H1 (cell line): ENCODE data around the gene SND1. TPM values are rescaled to one million over a fixed set of nuclear protein-coding genes. Genes with fewer than 3 reads are reported as not detected.

Experiments used
- CTCF ChIA-PET: fragments of 300-600 bp; sonication (Branson Sonifier 250); formaldehyde crosslinking; loops from one replicate; lab custom pipeline; 2021; ENCODE audit not compliant: partially characterized antibody; lab: Charles Lee
- POLR2A ChIA-PET: fragments of 300-600 bp; sonication (Branson Sonifier 250); formaldehyde crosslinking; loops from one replicate; lab custom pipeline; 2021; ENCODE audit warnings: inconsistent platforms; ENCODE audit not compliant: partially characterized antibody; lab: Charles Lee
- DNase-seq, 2 experiments: peaks; one replicate each; pipeline versions ENCODE4 v3.0.0 to v3.0.0-alpha.2; 2010 to 2022; ENCODE audit warnings: low spot score in 2 of 2, low read depth in 1 of 2, mixed read lengths in 1 of 2
- FAIRE-seq: peaks from 2 replicates; lab custom pipeline; 2011; peaks lifted over from hg19 to GRCh38; lab: Jason Lieb, UNC
- H2AFZ ChIP-seq: 2 replicates; pipeline ENCODE4 v1.8.1; 2012; ENCODE audit warnings: low read length, inconsistent platforms
- H2AK5ac ChIP-seq: 2 replicates; pipeline ENCODE4 v1.6.1; 2013; ENCODE audit warnings: low read depth, low read length
- H2BK120ac ChIP-seq: replicated peaks from 2 replicates; pipeline ENCODE3; 2013; ENCODE audit warnings: low read depth, low read length, inconsistent platforms
- H2BK12ac ChIP-seq: 2 replicates; pipeline ENCODE4 v1.6.1; 2013; ENCODE audit warnings: low read depth, low read length
- H2BK15ac ChIP-seq: 2 replicates; pipeline ENCODE4 v1.6.1; 2013; ENCODE audit warnings: low read length
- H2BK20ac ChIP-seq: 2 replicates; pipeline ENCODE4 v1.6.1; 2013; ENCODE audit warnings: low read length
- H2BK5ac ChIP-seq: 2 replicates; pipeline ENCODE4 v1.6.1; 2013; ENCODE audit warnings: low read depth, low read length
- H3K14ac ChIP-seq: 2 replicates; pipeline ENCODE4 v1.6.1; 2013; ENCODE audit warnings: inconsistent platforms; ENCODE audit not compliant: insufficient read length
- H3K18ac ChIP-seq: 2 replicates; pipeline ENCODE4 v1.6.1; 2013; ENCODE audit warnings: low read length; ENCODE audit errors: extremely low read depth
- H3K23ac ChIP-seq: 2 replicates; pipeline ENCODE4 v1.6.1; 2013; ENCODE audit warnings: inconsistent platforms; ENCODE audit not compliant: insufficient read length
- H3K23me2 ChIP-seq: 2 replicates; pipeline ENCODE4 v1.6.1; 2013; ENCODE audit warnings: low read depth, low read length
- H3K27ac ChIP-seq: 2 replicates; pipeline ENCODE4 v1.6.1; 2011; ENCODE audit warnings: low read depth, low read length, inconsistent platforms
- H3K27me3 ChIP-seq, 4 experiments: replicated peaks in 1 of 4; 1 replicate in 1 of 4; 2 replicates in 3 of 4; pipeline versions ENCODE4 v1.6.1 to v1.8.1; 2011 to 2013; ENCODE audit warnings: low read length in 3 of 4, mild to moderate bottlenecking in 3 of 4, inconsistent platforms in 2 of 4, mixed read lengths in 2 of 4, moderate library complexity in 1 of 4; ENCODE audit not compliant: control insufficient read depth in 3 of 4, insufficient read depth in 3 of 4; ENCODE audit errors: extremely low read depth in 1 of 4
- H3K36me3 ChIP-seq, 4 experiments: 2 replicates each; pipeline versions ENCODE4 v1.6.1 to v1.8.1; 2011 to 2013; ENCODE audit warnings: mild to moderate bottlenecking in 4 of 4, low read length in 3 of 4, moderate library complexity in 2 of 4, control low read depth in 1 of 4, inconsistent platforms in 1 of 4; ENCODE audit not compliant: insufficient read depth in 4 of 4, control insufficient read depth in 2 of 4
- H3K4ac ChIP-seq: replicated peaks from 2 replicates; pipeline ENCODE3; 2013; ENCODE audit warnings: low read length, low read depth, mixed read lengths, inconsistent platforms; ENCODE audit not compliant: insufficient read length
- H3K4me1 ChIP-seq, 4 experiments: replicated peaks in 1 of 4; 1 replicate in 1 of 4; 2 replicates in 3 of 4; pipeline versions ENCODE4 v1.6.1 to v1.8.1; 2011 to 2013; ENCODE audit warnings: low read length in 3 of 4, inconsistent platforms in 2 of 4, mixed read lengths in 1 of 4; ENCODE audit not compliant: insufficient read depth in 4 of 4, control insufficient read depth in 3 of 4
- H3K4me2 ChIP-seq, 2 experiments: 2 replicates each; pipeline versions ENCODE4 v1.6.1 to v1.8.1; 2011 to 2013; ENCODE audit warnings: low read depth in 2 of 2, low read length in 2 of 2, control low read depth in 1 of 2, inconsistent platforms in 1 of 2, mild to moderate bottlenecking in 1 of 2; ENCODE audit not compliant: insufficient read depth in 1 of 2
- H3K4me3 ChIP-seq, 4 experiments: fragments of 200-600, 300-600 bp in 1 of 4; sonication (generic), shearing (Covaris generic), sonication (Bioruptor Twin) in 1 of 4; 2 replicates each; pipeline versions ENCODE4 v1.5.1 to v1.8.1; 2011 to 2016; ENCODE audit warnings: low read length in 4 of 4, low read depth in 3 of 4, control low read depth in 2 of 4, inconsistent platforms in 2 of 4, mild to moderate bottlenecking in 2 of 4, mixed read lengths in 1 of 4, moderate library complexity in 1 of 4; ENCODE audit not compliant: insufficient read depth in 2 of 4; ENCODE audit errors: extremely low read depth in 1 of 4
- H3K56ac ChIP-seq: replicated peaks from 2 replicates; pipeline ENCODE3; 2013; ENCODE audit warnings: low read depth, mild to moderate bottlenecking, mixed read lengths, low read length, inconsistent platforms; ENCODE audit not compliant: insufficient read length
- H3K79me1 ChIP-seq: 2 replicates; pipeline ENCODE4 v1.6.1; 2013; ENCODE audit warnings: low read depth, low read length, control low read depth
- H3K79me2 ChIP-seq, 2 experiments: 2 replicates each; pipeline versions ENCODE4 v1.6.1 to v1.8.1; 2012 to 2013; ENCODE audit warnings: low read length in 2 of 2, mild to moderate bottlenecking in 2 of 2, inconsistent platforms in 1 of 2; ENCODE audit not compliant: insufficient read depth in 2 of 2, control insufficient read depth in 1 of 2
- H3K9ac ChIP-seq, 4 experiments: replicated peaks in 1 of 4; 1 replicate in 1 of 4; 2 replicates in 3 of 4; pipeline versions ENCODE4 v1.6.1 to v1.8.1; 2011 to 2013; ENCODE audit warnings: low read depth in 3 of 4, low read length in 3 of 4, control low read depth in 2 of 4, mild to moderate bottlenecking in 2 of 4, moderate library complexity in 2 of 4, inconsistent platforms in 1 of 4; ENCODE audit errors: extremely low read depth in 1 of 4
- H3K9me3 ChIP-seq, 2 experiments: 2 replicates each; pipeline versions ENCODE4 v1.6.1 to v1.8.1; 2012 to 2013; ENCODE audit warnings: mild to moderate bottlenecking in 2 of 2, moderate library complexity in 2 of 2, control low read depth in 1 of 2, inconsistent platforms in 1 of 2, low read depth in 1 of 2, low read length in 1 of 2, mixed read lengths in 1 of 2; ENCODE audit not compliant: insufficient read depth in 2 of 2
- H4K20me1 ChIP-seq, 2 experiments: replicated peaks in 1 of 2; 2 replicates each; pipeline versions ENCODE3 to v1.8.1; 2011 to 2013; ENCODE audit warnings: inconsistent platforms in 2 of 2, low read length in 2 of 2, mild to moderate bottlenecking in 1 of 2; ENCODE audit not compliant: insufficient read depth in 2 of 2, control insufficient read depth in 1 of 2
- H4K5ac ChIP-seq: 2 replicates; pipeline ENCODE4 v1.6.1; 2013; ENCODE audit warnings: low read length, low read depth, mixed read lengths, inconsistent platforms; ENCODE audit not compliant: insufficient read length
- H4K8ac ChIP-seq: 2 replicates; pipeline ENCODE4 v1.8.0; 2013; ENCODE audit warnings: mild to moderate bottlenecking, moderate library complexity, low read length, inconsistent platforms; ENCODE audit not compliant: insufficient read depth; ENCODE audit errors: extremely low read depth
- H4K91ac ChIP-seq: replicated peaks from 2 replicates; pipeline ENCODE3; 2013; ENCODE audit warnings: low read length, mixed read lengths, inconsistent platforms; ENCODE audit not compliant: insufficient read length
- ASH2L ChIP-seq: fragments of 200-600, 300-600 bp; sonication (generic); IDR thresholded peaks from one replicate; pipeline ENCODE4 v1.7.1; 2017; ENCODE audit warnings: low read length
- EGR1 ChIP-seq: IDR thresholded peaks from 2 replicates; pipeline ENCODE4 v1.6.1; 2011; ENCODE audit warnings: low read depth, low read length, borderline replicate concordance
- KDM1A ChIP-seq: fragments of 200-600, 300-600 bp; sonication (generic); IDR thresholded peaks from 2 replicates; pipeline ENCODE4 v1.7.1; 2016; ENCODE audit warnings: mild to moderate bottlenecking, low read length, borderline replicate concordance
- RFX5 ChIP-seq: IDR thresholded peaks from 2 replicates; pipeline ENCODE4 v1.6.1; 2011; ENCODE audit warnings: low read depth, low read length, improper control_type of control experiment, borderline replicate concordance
- SP1 ChIP-seq: IDR thresholded peaks from 2 replicates; pipeline ENCODE4 v1.6.1; 2011; ENCODE audit warnings: low read depth, low read length
- WGBS, 2 experiments: shearing (Covaris generic) in 1 of 2; methylation state at CpG; one replicate each; pipeline versions ENCODE4 v1.1.6 to v1.1.7; 2013 to 2015; ENCODE audit warnings: low lambda C conversion rate in 2 of 2, mixed read lengths in 2 of 2, inconsistent platforms in 1 of 2, low coverage in 1 of 2, missing lambda C conversion rate in 1 of 2; ENCODE audit not compliant: insufficient replicate concordance in 2 of 2, insufficient coverage in 1 of 2, insufficient read length in 1 of 2; ENCODE audit errors: extremely low coverage in 1 of 2, missing lambda C conversion rate in 1 of 2; 5-methylcytosine and 5-hydroxymethylcytosine counted together
- polyA plus RNA-seq, 7 experiments: library from polyadenylated mRNA; depleted of rRNA in 3 of 7; stranded (reverse) in 5 of 7; unstranded in 2 of 7; fragments of >200 nt in 5 of 7; fragments of 200-250 nt in 2 of 7; gene quantifications; 1 replicate in 5 of 7; 2 replicates in 1 of 7; 4 replicates in 1 of 7; pipeline versions ENCODE4 v1.2.1 to v1.2.3, GENCODE V29; 2011 to 2013; ENCODE audit warnings: missing spikeins in 2 of 7, mixed read lengths in 2 of 7
- total RNA-seq: library from RNA; stranded (reverse); fragmentation: NEBNext Ultra II Directional; extraction: Animal tissue kit (Norgen Biotek cat#: 25700); gene quantifications from 2 replicates; pipeline ENCODE4 v1.2.1, GENCODE V29; 2021
- TF ChIP-seq, protein P1 (sequence below), 3 experiments: IDR thresholded peaks; 1 replicate in 2 of 3; 2 replicates in 1 of 3; pipeline versions ENCODE4 v1.5.1 to v1.6.1; 2011; ENCODE audit warnings: low read length in 3 of 3, mild to moderate bottlenecking in 3 of 3, inconsistent platforms in 2 of 3, low read depth in 1 of 3, moderate library complexity in 1 of 3; ENCODE audit not compliant: insufficient read depth in 1 of 3; ENCODE audit errors: control extremely low read depth in 1 of 3

Gene SND1
- total and polyA plus RNA-seq, 2 of the 8 experiments (the other 6 are each of a cell fraction or from before 2014, with no cell fraction given): 122 to 290 TPM

DNA sequence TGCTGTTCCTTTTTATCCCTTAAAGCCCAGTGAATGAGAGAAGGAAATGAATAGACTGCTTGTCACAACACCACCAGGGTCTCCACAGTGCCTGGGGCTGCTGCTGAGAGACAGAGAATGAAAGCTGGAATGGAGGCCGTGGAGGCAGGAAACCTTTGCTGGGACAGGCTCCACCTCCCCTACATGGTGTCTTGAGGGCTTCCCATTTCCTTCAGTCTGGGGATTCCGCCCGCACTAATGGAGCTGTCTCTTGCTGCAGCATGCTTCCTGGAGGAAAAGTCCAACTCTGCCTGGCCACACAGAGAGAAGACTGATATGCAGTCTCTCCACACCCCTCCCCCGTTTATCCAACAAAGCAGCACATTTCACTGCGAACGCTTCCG is 324.7 kb downstream of the SND1 start:
- no peak overlapping the region for H4K91ac ChIP-seq
- no peak overlapping the region for H2BK15ac ChIP-seq
- H3K14ac ChIP-seq: no peak overlapping the region
- H4K20me1 ChIP-seq: peaks cover 0 to 5% of the 10 kb centered on the region in 2 experiments
- peaks cover 0 to 11% (median 0%) of the 10 kb centered on the region in 4 experiments; a peak in 1 of 8 replicates for H3K36me3 ChIP-seq
- no peak overlapping the region for H3K27ac ChIP-seq
- no peaks in the 10 kb centered on the region for H3K9me3 ChIP-seq
- no peak overlapping the region for H3K18ac ChIP-seq
- 92% methylated on average over 7 of the region's 7 CpGs; no CpG with 5 or more reads in 1 of the 2 experiments for WGBS, 2 experiments
- 0 out of 2 replicates have a peak overlapping the region, but pooled peaks have one; percentile 58 for H2BK5ac ChIP-seq
- H3K4me2 ChIP-seq: no peak overlapping the region
- no peak for DNase-seq
- TF ChIP-seq, protein P1, sequence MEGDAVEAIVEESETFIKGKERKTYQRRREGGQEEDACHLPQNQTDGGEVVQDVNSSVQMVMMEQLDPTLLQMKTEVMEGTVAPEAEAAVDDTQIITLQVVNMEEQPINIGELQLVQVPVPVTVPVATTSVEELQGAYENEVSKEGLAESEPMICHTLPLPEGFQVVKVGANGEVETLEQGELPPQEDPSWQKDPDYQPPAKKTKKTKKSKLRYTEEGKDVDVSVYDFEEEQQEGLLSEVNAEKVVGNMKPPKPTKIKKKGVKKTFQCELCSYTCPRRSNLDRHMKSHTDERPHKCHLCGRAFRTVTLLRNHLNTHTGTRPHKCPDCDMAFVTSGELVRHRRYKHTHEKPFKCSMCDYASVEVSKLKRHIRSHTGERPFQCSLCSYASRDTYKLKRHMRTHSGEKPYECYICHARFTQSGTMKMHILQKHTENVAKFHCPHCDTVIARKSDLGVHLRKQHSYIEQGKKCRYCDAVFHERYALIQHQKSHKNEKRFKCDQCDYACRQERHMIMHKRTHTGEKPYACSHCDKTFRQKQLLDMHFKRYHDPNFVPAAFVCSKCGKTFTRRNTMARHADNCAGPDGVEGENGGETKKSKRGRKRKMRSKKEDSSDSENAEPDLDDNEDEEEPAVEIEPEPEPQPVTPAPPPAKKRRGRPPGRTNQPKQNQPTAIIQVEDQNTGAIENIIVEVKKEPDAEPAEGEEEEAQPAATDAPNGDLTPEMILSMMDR (IDR thresholded peaks at IDR 0.05; ENCODE audit: control extremely low read depth in 1 of 3, insufficient read depth in 1 of 3, low read depth in 1 of 3, low read length in 3 of 3): no peak
- no peak for TF ChIP-seq EGR1
- no peak for TF ChIP-seq RFX5
- TF ChIP-seq KDM1A: no peak
- TF ChIP-seq SP1: no peak
- no peak for TF ChIP-seq ASH2L
- TF ChIP-seq, all 59 proteins: peak for 0
- FAIRE-seq: no peak
- peaks cover 2 to 7% (median 5%) of the 10 kb centered on the region in 4 experiments; a peak in 4 of 7 replicates for H3K4me1 ChIP-seq
- no peaks in the 10 kb centered on the region for H3K23me2 ChIP-seq
- H3K4me3 ChIP-seq: no peak overlapping the region
- no peak overlapping the region for H3K56ac ChIP-seq
- no peak overlapping the region for H3K9ac ChIP-seq
- H3K79me2 ChIP-seq: peaks cover 0 to 4% of the 10 kb centered on the region in 2 experiments; a peak in 1 of 4 replicates
- CTCF ChIA-PET: interaction anchor here (0.6 to 1.9 kb wide), 4 partner anchors 9 to 267 kb away, joined by 3 to 6 read pairs (median 4); no protein-coding TSS in a partner anchor
- H2BK20ac ChIP-seq: no peak overlapping the region
- H3K79me1 ChIP-seq: no peaks in the 10 kb centered on the region; the same call in 1 of the 2 replicates
- no peak overlapping the region for H3K23ac ChIP-seq
- no peak overlapping the region for H2BK12ac ChIP-seq
- H4K5ac ChIP-seq: no peak overlapping the region
- no peak overlapping the region for H2AFZ ChIP-seq
- no peak overlapping the region for H4K8ac ChIP-seq
- POLR2A ChIA-PET: no interaction called here
- no peak overlapping the region for H2BK120ac ChIP-seq
- H3K4ac ChIP-seq: no peak overlapping the region
- H3K27me3 ChIP-seq: no peaks in the 10 kb centered on the region
- no peak overlapping the region for H2AK5ac ChIP-seq
